IPS-11a (cell line): ENCODE results near the gene CNP.
"Not testable (repeated sequence)": the region's sequence is repeated elsewhere in the genome, so short reads cannot be mapped to it uniquely, and the experiment has no call there.

Experiments used
- H3K4me3 ChIP-seq: one replicate; pipeline ENCODE4 v1.5.1; 2013; ENCODE audit warnings: low read depth, low read length, control low read depth

Gene CNP

DNA sequence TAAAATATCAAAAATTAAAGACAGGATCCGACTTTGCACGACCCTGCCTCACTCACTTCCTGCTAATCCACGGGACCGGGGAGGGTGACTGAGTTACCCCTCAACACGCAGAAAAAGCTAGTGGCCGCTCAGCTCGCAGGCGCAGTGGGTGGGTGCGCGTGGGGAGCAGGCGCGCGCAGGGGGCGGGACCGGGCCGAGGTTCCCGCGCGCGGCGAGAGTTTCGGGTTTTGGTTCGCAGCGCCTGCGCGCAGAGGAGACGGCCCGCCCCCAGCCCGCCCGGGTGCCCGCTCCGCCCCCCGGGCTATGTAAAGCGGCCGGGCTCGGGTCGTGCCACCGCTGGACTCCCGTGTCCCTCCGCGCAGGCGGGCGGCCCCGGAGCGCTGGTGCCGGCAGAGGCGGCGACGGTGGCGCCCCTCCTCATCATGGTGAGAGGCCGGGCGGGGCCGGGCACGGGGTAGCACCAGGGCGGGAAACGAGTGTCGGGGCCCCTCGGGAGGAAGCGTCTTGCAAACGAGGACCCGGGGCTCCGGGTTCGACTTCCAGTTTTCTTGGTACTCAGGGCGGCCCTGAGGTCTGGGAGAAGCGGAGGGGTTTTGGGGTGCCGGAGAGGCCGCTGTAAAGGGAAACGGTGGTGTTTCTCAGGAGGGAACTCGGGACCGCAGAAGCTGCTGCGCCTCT is at the start of gene CNP:
CNP (plus strand) TSS at position 333 of the 678 bp plus-strand sequence; CDS start at position 423, 90 bp downstream.
- peak within 1 kb of the TSS; percentile 64 for H3K4me3 ChIP-seq

DNA sequence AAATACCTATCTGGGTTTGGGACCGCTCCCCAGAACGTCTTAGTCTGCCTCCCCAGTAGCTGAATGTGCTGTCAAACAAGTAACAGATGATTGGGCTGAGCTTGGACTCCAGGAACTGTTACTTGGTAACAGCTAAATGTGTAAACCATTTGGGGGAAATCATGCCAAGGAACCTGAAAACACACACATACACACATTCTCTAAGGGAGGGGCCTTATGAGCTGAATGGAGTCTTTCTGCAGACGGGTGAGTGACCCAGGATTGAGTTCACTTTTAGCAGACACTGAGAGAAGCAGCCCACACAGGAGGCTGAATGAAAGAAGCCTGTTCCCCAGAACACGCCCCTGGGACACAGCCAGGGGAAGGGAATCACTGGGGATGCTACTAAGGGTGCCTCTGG is 49.4 kb upstream of the CNP start:
- H3K4me3 ChIP-seq = no peak overlapping the region

DNA sequence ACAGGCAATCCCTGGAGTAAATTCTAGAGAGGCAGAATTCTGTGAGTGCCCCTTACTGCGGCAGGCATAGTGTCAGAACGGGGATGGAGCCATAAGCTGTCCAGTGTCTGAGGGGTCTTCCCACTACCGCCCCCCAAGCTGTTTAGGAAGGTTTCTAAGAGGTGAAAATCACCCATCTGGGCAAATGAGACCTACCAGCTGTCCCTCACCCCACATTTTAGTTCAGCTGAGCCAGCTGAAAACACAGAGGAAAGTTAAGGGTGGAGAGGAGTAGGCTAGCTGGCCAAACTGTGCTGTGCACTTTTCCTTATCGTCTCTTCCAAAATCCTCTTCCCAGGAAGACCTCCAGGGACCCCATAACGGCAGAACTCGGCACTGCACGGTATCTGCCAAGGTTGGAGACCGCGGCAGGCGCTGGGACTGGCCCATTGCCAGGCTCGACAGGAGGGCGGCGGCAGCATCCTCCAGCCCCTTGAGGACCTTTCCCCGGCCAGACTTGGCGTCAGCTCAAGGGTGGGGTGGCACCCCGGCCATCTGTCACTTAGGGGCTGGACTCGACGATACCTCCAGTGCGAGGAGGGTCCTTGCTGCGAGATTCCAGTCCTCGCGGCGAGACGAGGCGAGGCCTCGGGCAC is 48.8 kb upstream of the CNP start:
- peak overlapping the region; percentile 95 for H3K4me3 ChIP-seq

DNA sequence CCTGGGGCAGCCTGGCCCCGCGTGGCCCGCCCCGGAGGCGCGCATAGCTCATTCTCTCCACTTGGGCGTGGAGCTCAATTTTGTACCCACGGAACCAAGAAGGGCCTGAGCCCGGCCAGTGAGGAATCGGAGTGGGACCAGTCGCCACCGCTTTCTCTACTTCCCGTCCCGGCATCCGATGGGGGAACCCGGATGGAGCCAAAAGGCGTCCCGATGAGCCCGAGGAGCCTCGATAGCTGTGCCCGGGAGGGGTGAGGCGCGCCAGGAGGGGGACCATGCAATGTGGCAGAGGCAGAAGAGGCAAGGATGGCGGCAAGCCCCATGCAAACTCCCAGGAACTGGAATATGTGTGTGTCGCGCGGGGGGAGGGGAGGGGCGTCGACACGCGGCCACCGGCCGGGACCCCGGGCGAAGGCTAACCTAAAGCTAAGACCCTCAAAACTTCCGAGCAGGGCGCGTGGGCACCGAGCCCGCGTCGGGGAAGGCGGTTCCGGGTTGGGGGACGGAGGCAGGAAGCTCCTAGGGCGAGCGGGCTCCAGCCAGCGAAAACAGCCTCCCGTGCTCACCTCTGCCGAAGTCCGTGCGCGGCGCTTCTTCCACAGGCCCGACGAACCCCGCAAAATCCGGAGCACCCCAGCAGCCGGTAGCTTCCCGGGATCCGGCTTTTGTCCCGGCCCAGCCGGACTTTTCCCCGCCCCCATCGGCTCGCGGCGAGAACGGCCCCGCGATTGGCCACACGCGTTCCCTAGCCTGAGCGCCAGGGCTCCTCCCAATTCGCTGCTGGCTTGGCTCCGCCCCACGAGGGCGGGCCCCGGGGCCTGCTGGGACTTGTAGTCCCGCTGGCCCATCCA is 48.1 kb upstream of the CNP start, which contains the start of gene ACLY:
ACLY (minus strand) TSS at position 638 of the 851 bp plus-strand sequence. CDS start 5,078 bp downstream, outside the sequence.
- H3K4me3 ChIP-seq = peak within 1 kb of the TSS; percentile 95

DNA sequence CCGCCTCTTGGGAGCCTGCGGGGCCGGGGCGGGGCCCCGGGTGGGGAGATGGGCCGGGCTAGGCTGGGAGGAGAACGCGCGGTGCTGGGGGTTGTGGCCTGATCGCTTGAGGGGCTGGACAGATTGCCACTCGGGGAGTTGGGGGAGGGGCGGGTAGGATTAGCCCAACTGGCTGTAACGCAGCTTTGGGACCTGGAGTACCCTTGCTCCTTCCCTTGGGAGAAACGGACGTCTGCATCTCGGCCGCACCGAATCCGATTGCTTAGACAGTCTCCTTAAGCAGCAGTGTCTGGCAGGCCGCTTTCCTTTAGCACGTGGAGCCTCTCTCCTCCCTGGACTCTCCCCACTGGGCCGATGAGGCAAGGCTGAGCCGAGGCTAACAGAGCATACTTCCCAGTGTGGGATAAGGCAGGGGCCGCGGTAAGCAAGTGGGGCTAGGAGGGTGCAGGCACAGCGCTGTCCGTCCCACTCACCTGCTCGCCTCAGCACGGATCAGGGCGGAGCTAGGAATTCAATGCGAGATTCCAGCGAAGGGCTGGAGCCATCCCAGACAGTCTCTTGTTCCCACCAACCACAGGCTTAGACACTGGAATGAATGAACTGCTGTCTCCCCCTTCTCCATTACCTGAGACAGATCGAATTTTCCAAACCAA is 47.3 kb upstream of the CNP start:
- peak overlapping the region; percentile 42 for H3K4me3 ChIP-seq

DNA sequence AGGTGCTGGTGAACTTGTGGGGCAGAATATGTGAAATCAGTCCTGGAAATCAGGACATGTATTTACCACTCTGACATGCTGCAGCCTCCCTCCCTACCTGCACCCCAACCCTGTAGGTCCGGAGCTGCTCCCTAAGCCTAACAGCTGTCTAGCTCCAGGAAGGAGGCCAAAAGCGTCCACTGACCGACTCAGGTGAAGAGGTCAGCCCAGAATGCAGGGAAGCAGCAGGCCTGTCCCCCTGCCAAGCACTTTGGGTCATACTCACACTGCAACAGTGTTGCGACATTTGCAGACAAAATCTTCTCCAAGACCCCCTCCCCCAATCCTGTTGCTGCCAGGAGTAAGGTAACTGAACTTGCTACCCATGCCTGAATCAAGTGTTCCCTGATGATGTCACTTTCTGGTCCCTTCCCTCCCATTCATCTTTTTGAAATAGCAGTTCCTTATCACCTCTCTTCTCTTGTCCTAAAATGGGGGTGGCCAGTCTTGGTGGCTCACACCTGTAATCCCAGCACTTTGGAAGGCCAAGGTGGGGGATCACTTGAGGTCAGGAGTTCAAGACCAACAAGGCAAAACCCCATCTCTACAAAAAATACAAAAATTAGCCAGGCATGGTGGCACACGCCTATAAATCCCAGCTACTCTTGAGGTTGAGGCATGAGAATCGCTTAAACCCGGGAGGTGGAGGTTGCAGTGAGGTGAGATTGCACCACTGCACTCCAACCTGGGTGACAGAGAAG is 46.6 kb upstream of the CNP start:
- H3K4me3 ChIP-seq = peak overlapping the region; percentile 42

DNA sequence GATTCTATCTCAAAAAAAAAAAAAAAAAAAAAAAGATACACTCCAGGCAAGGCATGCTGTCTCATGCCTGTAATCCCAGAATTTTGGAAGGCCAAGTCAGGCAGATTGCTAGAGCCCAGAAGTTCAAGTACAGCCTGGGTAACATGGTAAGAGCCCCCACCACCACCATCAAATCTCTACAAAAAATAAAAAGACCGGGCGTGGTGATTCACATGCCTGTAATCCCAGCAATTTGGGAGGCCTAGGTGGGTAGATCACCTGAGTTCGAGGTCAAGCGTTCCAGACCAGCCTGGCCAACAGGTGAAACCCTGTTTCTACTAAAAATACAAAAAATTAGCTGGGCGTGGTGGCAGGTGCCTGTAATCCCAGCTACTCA is 46.0 kb upstream of the CNP start:
- H3K4me3 ChIP-seq = no peak overlapping the region

DNA sequence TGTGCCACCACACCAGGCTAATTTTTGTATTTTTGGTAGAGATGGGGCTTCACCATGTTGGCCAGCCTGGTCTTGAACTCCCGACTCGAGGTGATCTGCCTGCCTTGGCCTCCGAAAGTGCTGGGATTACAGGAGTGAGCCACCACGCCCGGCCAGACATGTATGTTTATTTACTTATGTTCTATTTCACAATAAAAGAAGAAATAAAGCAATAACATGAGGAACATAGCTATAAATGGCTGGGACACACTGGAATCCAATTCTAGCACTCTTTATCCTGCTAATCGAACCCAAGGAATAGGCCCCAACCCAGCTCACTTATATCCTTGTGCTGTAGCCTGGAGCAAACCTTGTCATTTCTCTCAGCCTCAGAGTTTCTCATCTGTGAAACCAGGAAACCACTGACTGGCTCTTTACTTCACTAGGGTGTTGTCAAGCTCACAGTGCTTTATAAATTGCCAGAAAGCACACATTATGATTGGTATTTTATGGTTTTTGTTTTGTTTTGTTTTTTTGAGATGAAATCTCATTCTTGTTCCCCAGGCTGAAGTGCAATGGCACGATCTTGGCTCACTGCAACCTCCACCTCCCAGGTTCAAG is 40.5 kb upstream of the CNP start:
- H3K4me3 ChIP-seq = no peak overlapping the region

DNA sequence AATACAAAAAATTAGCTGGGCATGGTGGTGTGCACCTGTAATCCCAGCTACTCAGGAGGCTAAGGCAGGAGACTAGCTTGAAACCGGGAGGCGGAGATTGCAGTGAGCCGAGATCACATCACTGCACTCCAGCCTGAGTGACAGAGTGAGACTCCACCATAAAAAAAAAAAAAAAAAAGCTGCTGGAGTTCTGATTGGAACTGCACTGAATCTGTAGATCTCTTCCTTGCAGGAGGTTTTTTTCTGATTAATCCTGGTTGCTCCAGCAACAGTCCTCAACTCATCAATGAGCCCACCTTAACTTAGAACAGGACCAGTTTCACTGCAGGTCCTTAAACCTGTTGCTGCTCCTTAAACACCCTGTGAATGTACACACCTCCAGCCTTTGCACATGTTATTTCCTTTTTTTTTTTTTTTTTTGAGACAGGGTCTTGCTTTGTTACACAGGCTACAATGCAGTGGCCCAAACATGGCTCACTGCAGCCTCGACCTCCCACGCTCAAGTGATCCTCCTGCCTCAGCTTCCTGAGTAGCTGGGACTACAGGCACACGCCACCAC is 37.8 kb upstream of the CNP start:
- no peak overlapping the region for H3K4me3 ChIP-seq

DNA sequence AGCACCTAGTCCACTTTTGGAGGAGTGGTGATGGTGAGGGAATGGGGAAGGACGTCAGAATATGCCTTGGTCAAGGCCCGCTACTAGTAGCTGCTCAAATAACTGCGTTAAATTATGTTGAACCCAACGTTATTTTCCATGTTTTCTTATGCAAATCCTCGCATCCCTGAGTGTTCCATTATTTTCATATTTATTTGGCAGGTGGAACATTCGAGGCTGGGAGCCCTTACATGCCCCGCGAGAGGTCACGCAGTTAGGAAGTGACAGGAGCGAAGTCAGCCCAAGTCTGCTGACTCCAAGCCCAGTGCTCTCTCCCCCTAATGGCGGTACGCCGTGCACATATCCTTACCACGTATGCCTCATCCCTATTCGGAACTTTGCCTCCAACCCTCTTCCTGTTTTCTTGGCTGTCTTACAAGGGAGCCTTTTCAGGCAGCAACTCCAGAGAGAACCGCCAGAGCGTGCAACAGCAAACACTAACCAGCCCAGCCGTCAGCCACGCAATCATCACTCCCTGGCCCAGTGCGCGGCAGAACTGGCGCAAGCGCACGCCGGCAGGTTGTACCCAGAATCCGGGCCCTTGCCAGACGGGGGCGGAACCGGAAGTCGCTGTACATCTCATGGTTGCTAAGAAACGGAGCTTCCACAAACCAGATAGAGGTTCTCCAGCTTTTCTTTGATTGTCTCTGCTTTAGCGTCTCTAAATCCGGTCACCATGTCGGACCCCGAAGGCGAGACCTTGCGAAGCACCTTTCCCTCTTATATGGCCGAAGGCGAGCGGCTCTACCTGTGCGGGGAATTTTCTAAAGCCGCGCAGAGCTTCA is 36.4 kb upstream of the CNP start, which contains the start of gene ODAD4:
ODAD4 (plus strand) TSS at position 609 of the 824 bp plus-strand sequence; CDS start at position 716, 107 bp downstream.
- peak within 1 kb of the TSS; percentile 62 for H3K4me3 ChIP-seq

DNA sequence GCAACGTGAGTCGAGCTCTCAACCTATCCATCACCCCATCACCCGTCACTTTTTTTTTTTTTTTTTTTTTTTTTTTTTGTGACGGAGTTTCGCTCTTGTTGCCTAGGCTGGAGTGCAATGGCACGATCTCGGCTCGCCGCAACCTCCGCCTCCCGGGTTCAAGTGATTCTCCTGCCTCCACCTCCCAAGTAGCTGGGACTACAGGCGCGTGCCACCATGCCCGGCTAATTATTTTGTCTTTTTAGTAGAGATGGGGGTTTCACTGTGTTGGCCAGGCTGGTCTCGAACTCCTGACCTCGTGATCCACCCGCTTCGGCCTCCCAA is 35.8 kb upstream of the CNP start:
- peak overlapping the region; percentile 62 for H3K4me3 ChIP-seq

DNA sequence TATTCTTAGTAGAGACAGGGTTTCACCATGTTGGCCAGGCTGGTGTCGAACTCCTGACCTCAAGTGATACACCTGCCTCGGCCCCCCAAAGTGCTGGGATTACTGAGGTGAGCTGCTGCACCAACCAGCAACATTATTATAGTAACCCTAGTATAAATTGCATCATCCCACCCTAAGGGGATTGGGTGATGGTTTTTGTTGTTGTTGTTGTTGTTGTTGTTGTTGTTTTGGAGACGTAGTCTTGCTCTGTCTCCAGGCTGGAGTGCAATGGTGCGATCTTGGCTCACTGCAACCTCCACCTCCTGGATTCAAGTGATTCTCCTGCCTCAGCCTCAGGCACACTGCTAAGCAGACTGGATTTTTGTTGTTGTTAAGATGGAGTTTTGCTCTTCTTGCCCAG is 34.9 kb upstream of the CNP start:
- not testable (repeated sequence) for H3K4me3 ChIP-seq

DNA sequence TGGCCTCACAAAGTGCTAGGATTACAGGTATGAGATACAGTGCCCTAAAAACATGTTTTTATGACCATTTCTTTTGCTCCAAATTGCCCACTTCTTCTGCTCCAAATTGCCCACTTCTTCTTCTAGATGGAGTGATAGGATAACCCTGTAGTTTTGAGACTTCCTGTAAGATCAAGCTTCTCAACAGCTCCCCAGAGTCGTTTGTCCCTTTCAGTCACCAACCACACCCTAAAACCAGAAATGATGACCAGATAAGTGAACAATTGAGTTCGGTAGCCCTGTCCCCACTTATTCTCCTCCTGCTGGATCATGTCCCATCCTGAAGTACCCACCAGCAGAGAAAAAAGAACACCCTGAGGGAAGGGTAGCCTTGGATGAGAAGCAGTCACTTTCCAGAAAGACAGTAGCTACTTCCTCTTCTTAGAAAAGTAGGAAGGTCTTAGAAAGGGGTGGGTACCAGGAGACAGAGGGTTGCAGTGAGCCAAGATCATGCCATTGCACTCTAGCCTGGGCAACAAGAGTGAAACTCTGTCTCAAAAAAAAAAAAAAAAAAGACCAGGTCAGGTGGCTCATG is 33.7 kb upstream of the CNP start:
- no peak overlapping the region for H3K4me3 ChIP-seq

DNA sequence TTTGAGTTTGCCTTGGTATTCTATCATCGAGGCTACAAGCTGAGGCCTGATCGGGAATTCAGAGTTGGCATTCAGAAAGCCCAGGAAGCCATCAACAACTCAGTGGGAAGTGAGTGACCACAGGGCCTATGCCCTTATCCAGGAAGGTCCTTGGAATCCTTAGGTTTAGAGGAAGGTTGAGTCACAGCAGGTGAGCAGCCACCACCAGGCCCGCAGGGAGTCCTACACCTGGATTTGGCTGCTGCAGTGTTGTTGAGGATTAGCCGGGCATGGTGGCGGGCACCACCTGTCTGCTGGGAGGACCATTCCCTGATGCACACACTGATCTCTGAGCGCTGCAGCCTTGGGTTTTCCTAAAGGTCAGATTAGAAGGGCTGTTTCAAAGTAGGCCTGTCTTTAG is 31.0 kb upstream of the CNP start:
- H3K4me3 ChIP-seq = no peak overlapping the region

DNA sequence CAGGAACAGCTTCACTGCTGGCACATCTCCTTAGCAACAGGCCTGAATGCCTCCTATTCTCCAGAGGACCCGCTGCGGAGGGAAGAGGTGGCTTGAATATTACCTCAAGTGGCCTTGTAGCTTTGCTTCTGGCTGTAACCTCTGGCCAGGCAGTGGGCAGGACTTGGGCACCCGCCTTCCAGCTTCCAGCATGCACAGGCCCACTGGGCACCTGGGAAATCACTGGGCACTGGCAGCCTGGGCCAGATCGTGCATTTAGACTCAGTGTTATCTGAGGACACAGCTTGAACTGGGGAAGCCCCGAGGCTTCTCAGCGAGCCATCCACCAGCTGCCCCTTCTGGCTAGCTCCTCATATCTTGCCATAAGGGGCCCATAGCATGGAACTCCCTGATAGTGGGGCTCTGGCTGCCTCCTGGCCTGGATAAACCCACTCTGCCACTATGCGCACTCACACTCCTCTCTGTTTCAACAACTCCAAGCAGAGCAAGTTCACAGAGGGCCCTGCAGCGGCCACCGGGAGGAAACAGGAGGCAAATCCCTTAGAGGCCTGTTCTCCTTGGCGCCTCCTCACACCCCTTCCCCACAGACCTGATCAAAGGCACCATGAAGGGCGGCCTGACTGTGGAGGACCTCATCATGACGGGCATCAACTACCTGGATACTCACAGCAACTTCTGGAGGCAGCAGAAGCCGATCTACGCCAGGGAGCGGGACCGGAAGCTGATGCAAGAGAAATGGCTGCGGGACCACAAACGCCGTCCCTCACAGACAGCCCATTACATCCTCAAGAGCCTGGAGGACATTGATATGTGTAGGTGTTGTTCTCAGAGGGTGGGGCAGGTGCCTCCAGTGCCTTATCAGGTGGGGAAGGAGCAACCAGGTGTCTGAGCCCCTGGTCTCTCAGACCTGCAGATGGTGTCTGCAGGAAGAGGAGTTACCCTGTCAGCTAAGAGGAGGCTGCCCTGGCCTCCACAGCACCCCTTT is 28.3 kb upstream of the CNP start:
- no peak overlapping the region for H3K4me3 ChIP-seq

DNA sequence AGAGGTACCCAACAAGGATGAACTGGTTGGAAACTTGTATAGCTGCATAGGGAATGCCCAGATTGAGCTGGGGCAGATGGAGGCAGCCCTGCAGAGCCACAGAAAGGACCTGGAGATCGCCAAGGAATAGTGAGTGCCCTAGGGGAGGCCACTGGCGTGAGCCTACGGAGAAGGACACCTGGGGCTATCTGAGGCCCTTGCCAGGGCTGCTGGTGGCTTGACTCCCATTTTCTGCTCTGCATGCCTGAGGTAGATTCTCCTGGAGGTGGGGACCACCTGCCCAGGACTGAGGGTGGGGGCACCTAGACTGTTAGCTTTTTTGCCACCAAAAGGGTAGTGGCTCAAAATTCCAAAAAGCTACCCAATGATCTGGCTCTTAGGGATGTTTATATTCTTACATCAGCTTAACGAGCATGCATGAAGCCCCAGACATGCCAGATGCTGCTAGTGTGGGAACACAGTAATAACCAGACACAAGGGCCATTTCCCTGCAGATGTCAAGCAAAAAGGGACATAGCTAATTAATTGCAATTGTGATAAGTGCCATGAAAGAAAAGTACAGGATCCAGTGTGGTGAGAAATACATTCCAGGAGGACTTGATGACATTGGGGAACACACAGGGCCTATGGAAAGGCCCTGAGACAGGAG is 27.4 kb upstream of the CNP start:
- no peak overlapping the region for H3K4me3 ChIP-seq

DNA sequence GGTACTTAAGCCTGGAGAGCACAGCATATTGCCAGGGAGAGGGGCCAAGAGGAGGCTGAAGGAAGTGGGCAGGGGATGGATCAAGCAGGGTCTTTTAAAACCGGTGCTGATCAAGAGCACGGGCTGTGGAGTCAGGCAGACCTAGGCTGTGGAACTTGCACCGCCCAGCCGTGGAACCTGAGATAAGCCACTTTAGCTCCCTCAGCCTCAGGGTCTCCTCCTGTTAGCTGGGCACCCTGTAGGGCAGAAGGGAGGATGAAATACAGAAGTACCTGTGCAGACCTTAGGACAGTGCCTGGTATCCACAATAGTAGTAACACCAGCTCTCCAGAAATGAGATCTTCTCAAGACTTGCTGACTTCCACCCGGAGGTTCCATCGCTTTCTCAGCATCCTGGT is 26.9 kb upstream of the CNP start:
- no peak overlapping the region for H3K4me3 ChIP-seq
